ENCODE measurements around the gene IGSF5. TPM values are rescaled to one million over a fixed set of nuclear protein-coding genes. Genes with fewer than 3 reads are reported as not detected.

The IGSF5 gene
- total RNA-seq, 6 experiments from 2014 or later = not detected

GRCh38 chr21:39800311-39800710, 55.3 kb downstream of the IGSF5 start:
- no peak for DNase-seq
- 56% methylated on average over 4 of the region's 4 CpGs for WGBS (ENCODE audit: insufficient coverage, low coverage, low lambda C conversion rate, missing lambda C conversion rate)
- TF ChIP-seq POLR2A (IDR thresholded peaks at IDR 0.05) (no peak), CTCF (IDR thresholded peaks at IDR 0.05) (no peak)
- ATAC-seq = no peak
- H3K27me3 ChIP-seq = no peaks in the 10 kb centered on the region
- H3K4me1 ChIP-seq = no peaks in the 10 kb centered on the region
- peaks cover 0 to 2% (median 0%) of the 10 kb centered on the region in 4 donors for H3K36me3 ChIP-seq
- H3K9me3 ChIP-seq = no peaks in the 10 kb centered on the region
- intact Hi-C loops (cut with DNase I) = no loop called here
- no peak overlapping the region for H3K4me3 ChIP-seq
- no peak overlapping the region for H3K27ac ChIP-seq

DNA sequence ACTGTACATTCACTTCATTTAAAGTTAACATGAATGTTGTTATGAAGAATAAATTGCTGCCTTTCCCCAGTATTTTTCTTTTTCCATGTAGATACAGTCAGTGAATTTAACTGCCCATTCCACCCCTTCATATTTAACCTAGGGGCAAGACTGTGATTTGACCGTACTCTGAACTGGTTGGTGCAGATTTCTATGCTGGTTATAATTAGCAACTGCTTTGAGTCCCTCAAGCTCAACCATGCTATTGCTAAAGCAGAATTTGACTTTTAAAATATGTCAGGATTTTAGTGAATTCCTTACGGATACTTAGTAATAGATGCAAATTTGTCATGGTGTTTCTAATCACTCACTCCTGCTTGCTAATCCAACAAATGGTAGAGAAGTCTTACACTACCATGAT, 57.2 kb downstream of the IGSF5 start:
- 63% methylated on average over 2 of the region's 2 CpGs for WGBS (ENCODE audit: insufficient coverage, low coverage, low lambda C conversion rate, missing lambda C conversion rate)
- Histone ChIP-seq H3K4me1 (no peaks in the 10 kb centered on the region), H3K27me3 (no peaks in the 10 kb centered on the region), H3K27ac (no peak overlapping the region), H3K4me3 (no peak overlapping the region), H3K9me3 (no peaks in the 10 kb centered on the region), H3K36me3 (peaks cover 0 to 2% (median 0%) of the 10 kb centered on the region in 4 donors)
- intact Hi-C loops (cut with DNase I) = no loop called here
- TF ChIP-seq POLR2A (IDR thresholded peaks at IDR 0.05) (no peak), CTCF (IDR thresholded peaks at IDR 0.05) (no peak)
- DNase-seq = no peak
- ATAC-seq = no peak

GRCh38 chr21:39803393-39803792, 58.4 kb downstream of the IGSF5 start:
- H3K9me3 ChIP-seq = no peaks in the 10 kb centered on the region
- no peak for TF ChIP-seq CTCF (IDR thresholded peaks at IDR 0.05)

GRCh38 chr21:39804240-39804639, 59.3 kb downstream of the IGSF5 start:
- WGBS (ENCODE audit: insufficient coverage, low coverage, low lambda C conversion rate, missing lambda C conversion rate) = 18% methylated on average over 3 of the region's 3 CpGs
- Histone ChIP-seq H3K9me3 (no peaks in the 10 kb centered on the region), H3K27me3 (no peaks in the 10 kb centered on the region), H3K4me3 (no peak overlapping the region), H3K27ac (no peak overlapping the region), H3K4me1 (no peaks in the 10 kb centered on the region), H3K36me3 (peaks cover 0 to 2% (median 0%) of the 10 kb centered on the region in 4 donors)
- no peak for DNase-seq
- intact Hi-C loops (cut with DNase I) = no loop called here
- no peak for TF ChIP-seq POLR2A (IDR thresholded peaks at IDR 0.05)
- no peak for TF ChIP-seq CTCF (IDR thresholded peaks at IDR 0.05)
- no peak for ATAC-seq

More at GRCh38 chr21:39803393-39803792, 58.4 kb downstream of the IGSF5 start:
- peaks cover 0 to 2% (median 0%) of the 10 kb centered on the region in 4 donors for H3K36me3 ChIP-seq
- H3K27ac ChIP-seq = no peak overlapping the region
- DNase-seq (no peak), ATAC-seq (no peak)
- H3K4me3 ChIP-seq = no peak overlapping the region
- WGBS (ENCODE audit: insufficient coverage, low coverage, low lambda C conversion rate, missing lambda C conversion rate) = 67% methylated on average over 1 of the region's 1 CpG
- intact Hi-C loops (cut with DNase I) = no loop called here
- H3K27me3 ChIP-seq = no peaks in the 10 kb centered on the region
- H3K4me1 ChIP-seq = no peaks in the 10 kb centered on the region

DNA sequence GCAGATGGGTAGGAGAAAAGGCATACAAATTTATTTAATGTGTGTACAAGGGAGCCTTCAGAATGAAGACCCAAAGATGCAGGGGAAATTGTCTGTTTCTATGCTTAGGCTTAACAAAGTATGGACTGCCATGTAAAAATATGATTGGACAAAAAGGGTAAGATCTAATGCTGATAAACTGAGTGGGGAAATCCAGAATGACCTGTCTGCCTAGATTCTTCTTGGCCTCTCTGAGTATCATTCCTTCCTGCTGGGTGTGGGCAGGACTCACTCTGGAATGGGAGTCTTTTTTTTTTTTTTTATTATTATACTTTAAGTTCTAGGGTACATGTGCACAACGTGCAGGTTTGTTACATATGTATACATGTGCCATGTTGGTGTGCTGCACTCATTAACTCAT, 61.0 kb downstream of the IGSF5 start:
- Histone ChIP-seq H3K36me3 (peaks cover 0 to 2% (median 0%) of the 10 kb centered on the region in 4 donors), H3K9me3 (no peaks in the 10 kb centered on the region), H3K27me3 (no peaks in the 10 kb centered on the region), H3K4me3 (no peak overlapping the region), H3K4me1 (no peaks in the 10 kb centered on the region), H3K27ac (no peak overlapping the region)
- WGBS (ENCODE audit: insufficient coverage, low coverage, low lambda C conversion rate, missing lambda C conversion rate) = 100% methylated on average over 1 of the region's 1 CpG
- ATAC-seq (no peak), DNase-seq (no peak)
- intact Hi-C loops (cut with DNase I) = no loop called here
- TF ChIP-seq CTCF (IDR thresholded peaks at IDR 0.05) (no peak), POLR2A (IDR thresholded peaks at IDR 0.05) (no peak)
